ENCODE data around the gene DUSP3.
A peak's percentile ranks its signal among the peaks of the same experiment; 100 is the strongest.

Gene DUSP3

DNA sequence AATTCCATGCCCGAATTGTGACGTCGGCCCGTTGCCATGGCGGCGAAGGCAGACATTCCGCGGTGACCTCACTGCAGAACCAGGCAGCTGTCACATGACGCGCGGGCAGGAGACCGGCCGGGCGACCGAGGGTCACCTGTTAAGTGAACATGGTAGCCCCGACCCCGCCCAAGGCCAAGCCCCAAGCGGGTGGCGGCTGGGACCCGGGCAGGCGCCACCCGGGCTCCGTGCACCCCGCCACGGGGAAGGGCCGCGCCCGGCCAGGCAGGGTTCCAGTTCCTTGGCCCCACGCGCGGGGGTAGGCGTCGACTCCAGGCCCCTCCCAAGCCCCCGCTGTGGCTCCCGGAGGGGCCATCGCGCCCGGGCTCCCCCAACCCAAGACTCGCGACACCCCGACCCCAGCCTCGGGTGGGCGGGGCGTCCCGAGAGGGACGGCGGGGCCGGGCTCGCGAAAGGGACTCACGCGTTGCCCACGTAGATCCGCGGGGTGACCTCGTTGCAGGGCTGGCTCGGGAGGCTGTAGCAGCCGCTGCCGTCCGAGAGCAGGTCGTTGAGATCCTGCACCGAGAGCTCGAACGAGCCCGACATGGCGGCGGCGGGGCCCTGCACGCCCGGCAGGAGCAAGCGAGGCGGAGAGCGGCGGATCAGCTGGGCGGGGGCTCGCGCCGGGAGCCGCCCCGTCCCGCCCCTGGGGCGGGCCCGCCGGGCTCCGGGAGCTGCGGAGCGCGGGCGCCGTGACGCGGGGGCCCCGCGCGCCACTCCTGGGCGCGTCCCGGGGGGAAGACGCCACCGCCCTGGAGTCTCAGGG is at the start of gene DUSP3:
Gene DUSP3 (minus strand): TSS at position 641 of the 808 bp plus-strand sequence. CDS start 53 bp downstream, at position 588.
- TF ChIP-seq, protein P1, sequence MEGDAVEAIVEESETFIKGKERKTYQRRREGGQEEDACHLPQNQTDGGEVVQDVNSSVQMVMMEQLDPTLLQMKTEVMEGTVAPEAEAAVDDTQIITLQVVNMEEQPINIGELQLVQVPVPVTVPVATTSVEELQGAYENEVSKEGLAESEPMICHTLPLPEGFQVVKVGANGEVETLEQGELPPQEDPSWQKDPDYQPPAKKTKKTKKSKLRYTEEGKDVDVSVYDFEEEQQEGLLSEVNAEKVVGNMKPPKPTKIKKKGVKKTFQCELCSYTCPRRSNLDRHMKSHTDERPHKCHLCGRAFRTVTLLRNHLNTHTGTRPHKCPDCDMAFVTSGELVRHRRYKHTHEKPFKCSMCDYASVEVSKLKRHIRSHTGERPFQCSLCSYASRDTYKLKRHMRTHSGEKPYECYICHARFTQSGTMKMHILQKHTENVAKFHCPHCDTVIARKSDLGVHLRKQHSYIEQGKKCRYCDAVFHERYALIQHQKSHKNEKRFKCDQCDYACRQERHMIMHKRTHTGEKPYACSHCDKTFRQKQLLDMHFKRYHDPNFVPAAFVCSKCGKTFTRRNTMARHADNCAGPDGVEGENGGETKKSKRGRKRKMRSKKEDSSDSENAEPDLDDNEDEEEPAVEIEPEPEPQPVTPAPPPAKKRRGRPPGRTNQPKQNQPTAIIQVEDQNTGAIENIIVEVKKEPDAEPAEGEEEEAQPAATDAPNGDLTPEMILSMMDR (IDR thresholded peaks at IDR 0.05; ENCODE audit: control extremely low read depth, extremely low read depth, low read depth, missing control alignments) = no peak
- ChIA-PET CTCF (interaction anchor here (0.7 to 5.4 kb wide), 6 partner anchors 12 to 202 kb away, joined by 3 to 45 read pairs (median 4); no protein-coding TSS in a partner anchor), POLR2A (interaction anchor here (0.6 kb wide), 1 partner anchor 1053 kb away, joined by 4 read pairs; no protein-coding TSS in a partner anchor)
- peak; percentile 95 for DNase-seq (ENCODE audit: extremely low spot score)

DNA sequence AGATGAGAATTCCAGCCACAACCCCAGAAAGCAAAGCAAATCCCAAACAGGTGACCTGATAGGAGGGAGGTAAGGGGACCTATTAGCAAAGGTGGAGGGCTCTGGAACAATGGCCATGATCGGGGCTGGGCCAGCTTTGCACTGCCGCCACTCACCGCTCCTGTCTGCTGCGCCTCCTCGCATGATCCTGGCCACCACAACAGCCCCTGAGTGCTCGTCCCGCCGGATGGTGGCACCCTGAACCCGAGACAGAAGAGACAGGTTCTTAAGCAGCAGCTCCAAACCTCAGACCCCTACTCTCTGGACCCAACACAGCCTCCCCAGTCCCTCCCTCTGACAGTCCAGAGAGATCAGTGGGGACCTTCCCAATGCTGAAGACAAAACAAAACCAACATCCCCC is 48.8 kb upstream of the DUSP3 start:
- TF ChIP-seq, protein P1 (IDR thresholded peaks at IDR 0.05; ENCODE audit: control extremely low read depth, extremely low read depth, low read depth, missing control alignments) = no peak
- no peak for DNase-seq (ENCODE audit: extremely low spot score)
- ChIA-PET CTCF (interaction anchor here (1.1 to 8.1 kb wide), 2 partner anchors 11 to 18 kb away, joined by 3 to 44 read pairs; partner anchors contain the start of gene CD300LG), POLR2A (no interaction called here)

DNA sequence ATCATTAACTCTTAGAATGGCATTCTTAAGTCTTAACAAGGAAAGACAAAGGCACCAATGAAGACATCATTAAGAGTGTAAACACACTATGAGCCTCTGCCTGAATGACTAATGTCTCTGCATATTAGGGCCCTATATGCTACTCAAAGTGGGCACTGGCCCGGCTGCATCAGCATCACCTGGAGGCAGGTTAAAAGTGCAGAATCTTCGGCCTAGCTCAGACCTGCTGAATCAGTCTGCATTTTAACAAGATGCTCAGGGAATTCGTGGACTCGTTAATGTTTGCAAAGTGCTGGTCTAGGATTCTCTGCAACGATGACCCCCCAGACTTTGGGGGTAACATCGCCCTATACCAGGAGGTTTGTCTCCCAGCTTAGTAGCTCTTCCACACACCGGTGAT is 47.4 kb upstream of the DUSP3 start:
- ChIA-PET CTCF (interaction anchor here (0.6 to 8.1 kb wide), 3 partner anchors 20 to 52 kb away, joined by 3 to 44 read pairs (median 3); partner anchors contain the start of gene CD300LG), POLR2A (no interaction called here)
- no peak for DNase-seq (ENCODE audit: extremely low spot score)
- TF ChIP-seq, protein P1 (IDR thresholded peaks at IDR 0.05; ENCODE audit: control extremely low read depth, extremely low read depth, low read depth, missing control alignments) = no peak

DNA sequence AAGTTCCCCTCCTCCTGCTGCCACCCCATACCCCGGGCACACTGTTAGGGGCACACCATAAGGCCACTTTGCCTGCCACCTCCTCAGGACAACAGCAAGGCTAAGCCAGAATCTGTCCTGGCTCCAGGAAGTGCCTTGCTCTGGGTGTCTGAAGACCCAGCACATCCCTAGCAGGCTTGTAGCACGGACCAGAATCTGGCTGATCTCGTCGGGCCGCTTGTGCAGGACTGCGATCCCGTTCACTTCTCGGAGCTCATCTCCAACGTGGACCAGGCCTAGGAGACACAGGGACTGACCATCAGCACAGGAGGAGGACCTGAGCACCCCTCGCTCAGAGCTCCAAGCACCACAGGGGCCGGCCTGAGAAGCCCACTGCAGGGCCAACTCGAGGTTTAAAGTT is 46.8 kb upstream of the DUSP3 start:
- ChIA-PET CTCF (interaction anchor here (0.6 to 8.1 kb wide), 3 partner anchors 20 to 54 kb away, joined by 3 to 44 read pairs (median 3); partner anchors contain the start of gene CD300LG), POLR2A (no interaction called here)
- TF ChIP-seq, protein P1 (IDR thresholded peaks at IDR 0.05; ENCODE audit: control extremely low read depth, extremely low read depth, low read depth, missing control alignments) = no peak
- no peak for DNase-seq (ENCODE audit: extremely low spot score)

DNA sequence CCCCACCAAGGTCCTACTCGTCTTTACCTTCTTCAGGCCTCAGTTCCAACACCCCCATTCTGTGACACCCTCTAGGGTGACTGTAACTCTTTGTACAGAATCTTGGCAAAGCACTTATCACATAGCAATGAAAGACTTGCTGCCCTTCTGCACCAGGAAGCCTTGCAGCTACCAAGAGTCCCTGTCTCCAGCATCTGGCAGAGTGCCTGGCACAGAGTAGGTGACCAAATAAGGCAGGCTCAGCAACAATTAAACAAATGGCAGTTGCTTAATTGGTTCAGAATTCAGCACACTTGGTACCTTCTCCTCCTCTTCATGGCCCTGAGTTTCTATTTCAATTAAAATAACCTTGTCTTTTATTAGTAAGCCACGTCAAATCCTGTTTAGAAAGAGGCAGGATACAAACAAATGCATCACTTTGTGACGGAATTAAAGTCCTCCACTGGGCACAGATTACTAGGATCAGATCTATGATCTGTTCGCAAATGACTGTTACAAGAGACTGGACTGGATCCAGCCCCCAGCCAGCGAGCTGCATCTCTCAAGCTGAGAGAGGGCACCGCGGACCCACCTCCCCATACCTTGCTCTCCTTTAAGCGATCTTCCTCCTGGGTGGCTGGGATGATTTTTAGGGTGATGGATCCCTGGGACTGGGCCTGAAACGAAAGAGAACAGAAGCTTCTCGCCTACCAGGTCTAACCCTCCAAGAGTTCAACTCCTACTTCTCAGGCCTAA is 44.7 kb upstream of the DUSP3 start:
- CTCF ChIA-PET = interaction anchor here (1.1 to 2.7 kb wide), 2 partner anchors 22 to 120 kb away, joined by 3 to 11 read pairs; partner anchors contain the start of gene CD300LG
- TF ChIP-seq, protein P1 (IDR thresholded peaks at IDR 0.05; ENCODE audit: control extremely low read depth, extremely low read depth, low read depth, missing control alignments) = no peak
- POLR2A ChIA-PET = no interaction called here
- DNase-seq (ENCODE audit: extremely low spot score) = no peak

DNA sequence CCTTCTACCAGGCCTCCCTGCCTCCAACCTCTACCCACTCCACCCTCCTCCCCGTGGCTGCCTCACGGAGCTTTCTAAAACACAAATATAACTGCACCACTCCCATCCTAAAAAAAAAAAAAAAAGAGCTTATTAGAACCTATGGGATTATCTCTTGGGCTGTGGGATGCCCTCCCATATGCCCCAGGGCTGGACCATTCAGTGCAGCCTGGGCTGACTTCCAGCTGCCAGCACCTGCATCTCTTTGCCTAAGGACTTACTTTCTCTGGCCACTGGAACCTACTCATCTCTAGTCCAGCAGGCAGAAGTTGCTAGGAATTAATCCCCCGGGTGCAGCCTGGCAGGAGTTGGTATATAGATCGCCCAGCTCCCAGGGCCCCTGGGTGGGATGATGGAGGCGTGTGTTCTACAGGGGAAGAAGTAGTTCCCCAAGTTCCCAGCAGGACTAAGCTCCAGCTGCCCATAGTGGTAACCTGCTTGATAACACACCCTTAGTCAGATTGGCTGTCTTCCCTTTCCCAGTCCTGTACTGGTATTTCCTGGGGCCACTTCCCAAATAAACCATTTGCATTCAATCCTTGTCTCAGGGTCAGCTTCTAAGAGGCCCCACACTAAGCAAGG is 43.9 kb upstream of the DUSP3 start:
- ChIA-PET CTCF (interaction anchor here (1.1 to 2.7 kb wide), 3 partner anchors 23 to 246 kb away, joined by 3 to 11 read pairs (median 3); partner anchors contain the start of gene CD300LG), POLR2A (no interaction called here)
- TF ChIP-seq, protein P1 (IDR thresholded peaks at IDR 0.05; ENCODE audit: control extremely low read depth, extremely low read depth, low read depth, missing control alignments) = no peak
- DNase-seq (ENCODE audit: extremely low spot score) = no peak

Measured in GM10248 (cell line).